KG1 (cell line): Measurements from ENCODE around the gene EBF3.
A peak's percentile ranks its signal among the peaks of the same experiment; 100 is the strongest.

Experiments used
- DNase-seq: peaks from one replicate; lab custom pipeline; 2025; lab: John Stamatoyannopoulos, UW

The EBF3 gene

DNA sequence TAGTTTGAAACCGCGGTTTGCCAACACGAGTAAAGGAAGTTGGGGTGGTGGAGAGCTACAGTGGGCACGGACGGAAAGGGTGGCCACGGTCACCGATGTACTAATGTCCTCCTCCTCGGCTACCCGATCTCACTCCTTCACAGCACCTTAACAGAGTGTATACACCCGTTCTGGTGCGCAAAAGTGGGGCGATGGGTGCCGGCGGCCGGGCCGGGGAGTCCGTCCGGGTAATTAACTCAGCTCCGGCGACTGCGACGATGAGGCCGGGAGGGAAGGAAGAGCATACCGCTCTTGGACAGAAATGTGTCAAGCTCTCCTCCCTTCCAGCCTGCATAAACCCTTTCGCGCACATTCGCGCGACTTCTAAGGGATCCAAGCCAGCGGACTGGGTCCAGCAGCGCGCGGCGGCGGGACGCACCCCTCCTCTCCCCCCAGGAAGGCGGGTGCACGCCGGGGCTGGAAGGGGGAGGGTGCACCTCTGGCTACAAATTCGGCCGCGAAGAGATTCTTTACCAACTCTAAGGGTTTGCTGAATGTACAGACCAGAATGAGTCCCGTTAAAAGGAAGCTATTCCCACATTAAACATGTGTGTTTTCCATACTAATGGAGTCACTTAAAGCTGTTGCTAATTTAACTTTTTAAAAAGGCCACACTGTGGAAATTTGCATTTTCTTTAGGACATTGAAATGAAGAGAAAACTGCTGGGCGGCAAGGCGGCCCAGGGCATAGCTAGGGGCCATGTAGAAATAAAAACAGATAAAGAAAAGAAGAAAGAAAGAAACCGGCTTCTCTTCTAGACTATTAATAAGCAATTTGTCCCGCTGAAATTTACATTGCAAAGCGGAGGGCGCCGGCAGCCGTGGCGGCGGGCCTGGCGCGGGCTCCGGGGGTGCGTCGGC, 6.6 kb upstream of the EBF3 start:
- DNase-seq, result no peak

DNA sequence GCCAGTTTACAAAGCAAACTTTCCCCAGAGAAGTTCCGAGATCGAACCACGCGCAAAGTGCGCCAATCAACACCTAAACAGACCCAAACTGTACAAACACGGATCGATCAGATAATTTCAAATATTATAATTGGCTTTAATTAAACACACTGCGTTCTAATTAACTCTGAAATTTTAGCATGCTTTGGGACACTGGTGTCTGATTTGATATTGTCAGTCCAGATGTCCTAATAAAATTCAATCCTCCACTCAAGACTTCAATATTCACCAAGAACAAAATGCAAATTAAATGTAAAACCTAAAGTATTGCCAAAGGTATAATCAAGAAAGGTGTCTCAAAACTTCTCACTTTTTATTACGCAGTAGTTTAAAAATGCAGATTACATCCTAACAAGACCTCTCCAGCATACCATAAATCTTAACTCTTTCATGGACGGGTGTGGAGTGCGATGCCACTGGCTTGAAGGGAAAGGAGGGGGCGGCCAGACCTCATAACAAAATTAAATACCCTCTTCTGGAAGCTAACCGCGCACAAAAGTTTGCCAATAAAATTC, 5.9 kb upstream of the EBF3 start:
- DNase-seq, result no peak

DNA sequence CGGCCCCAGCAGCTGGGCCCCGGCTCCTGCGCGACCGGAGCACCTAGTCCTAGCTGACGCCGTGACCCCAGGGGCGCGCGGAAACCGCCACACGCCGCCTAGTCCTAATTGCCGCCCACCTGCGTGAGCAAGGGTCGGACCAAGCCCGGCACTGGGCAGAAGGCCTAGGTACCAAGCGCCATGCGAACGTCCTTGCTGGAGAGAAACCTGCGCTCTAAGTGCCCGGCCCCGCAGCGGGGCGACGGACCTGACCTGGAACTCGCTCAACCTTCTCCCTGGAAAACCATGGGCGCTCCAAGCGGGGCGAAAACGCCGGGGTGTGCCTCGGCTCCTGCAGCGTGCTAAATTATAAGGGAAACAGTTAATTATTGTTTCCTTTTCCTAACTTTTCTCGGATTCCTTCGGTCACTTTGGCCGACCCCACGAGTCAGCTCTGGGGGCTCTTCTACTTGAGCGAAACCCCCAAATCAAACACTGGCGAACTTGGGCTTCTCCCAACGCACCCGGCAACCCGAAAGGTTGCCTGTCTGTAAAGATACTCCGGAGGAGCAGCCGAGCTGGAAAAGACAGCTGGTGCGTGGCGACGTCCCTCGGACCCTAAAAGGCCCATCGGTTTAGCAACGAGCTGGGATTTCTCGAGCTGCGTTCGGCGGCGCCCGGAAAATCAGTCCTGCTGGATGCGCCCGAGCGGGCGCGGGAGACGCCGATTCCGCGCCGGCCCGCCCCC, 5.3 kb upstream of the EBF3 start:
- no peak for DNase-seq

DNA sequence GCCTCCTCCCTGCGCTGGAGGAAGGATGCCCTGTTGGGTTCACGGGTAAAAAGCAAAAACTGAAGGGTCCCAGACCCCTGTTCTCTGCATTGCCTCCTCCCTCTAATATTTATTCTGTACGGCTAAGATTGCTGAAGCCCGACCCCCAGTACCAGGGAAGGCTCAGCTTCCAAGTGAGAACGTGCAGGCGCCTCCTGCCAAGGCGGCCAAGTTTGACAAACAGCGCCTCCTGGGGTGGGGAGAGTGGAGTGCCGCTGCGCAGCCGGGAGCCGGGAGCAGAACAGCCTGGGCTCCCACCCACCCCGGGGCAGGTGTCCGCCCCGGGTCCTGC, 4.7 kb upstream of the EBF3 start:
- DNase-seq, result peak; percentile 23

DNA sequence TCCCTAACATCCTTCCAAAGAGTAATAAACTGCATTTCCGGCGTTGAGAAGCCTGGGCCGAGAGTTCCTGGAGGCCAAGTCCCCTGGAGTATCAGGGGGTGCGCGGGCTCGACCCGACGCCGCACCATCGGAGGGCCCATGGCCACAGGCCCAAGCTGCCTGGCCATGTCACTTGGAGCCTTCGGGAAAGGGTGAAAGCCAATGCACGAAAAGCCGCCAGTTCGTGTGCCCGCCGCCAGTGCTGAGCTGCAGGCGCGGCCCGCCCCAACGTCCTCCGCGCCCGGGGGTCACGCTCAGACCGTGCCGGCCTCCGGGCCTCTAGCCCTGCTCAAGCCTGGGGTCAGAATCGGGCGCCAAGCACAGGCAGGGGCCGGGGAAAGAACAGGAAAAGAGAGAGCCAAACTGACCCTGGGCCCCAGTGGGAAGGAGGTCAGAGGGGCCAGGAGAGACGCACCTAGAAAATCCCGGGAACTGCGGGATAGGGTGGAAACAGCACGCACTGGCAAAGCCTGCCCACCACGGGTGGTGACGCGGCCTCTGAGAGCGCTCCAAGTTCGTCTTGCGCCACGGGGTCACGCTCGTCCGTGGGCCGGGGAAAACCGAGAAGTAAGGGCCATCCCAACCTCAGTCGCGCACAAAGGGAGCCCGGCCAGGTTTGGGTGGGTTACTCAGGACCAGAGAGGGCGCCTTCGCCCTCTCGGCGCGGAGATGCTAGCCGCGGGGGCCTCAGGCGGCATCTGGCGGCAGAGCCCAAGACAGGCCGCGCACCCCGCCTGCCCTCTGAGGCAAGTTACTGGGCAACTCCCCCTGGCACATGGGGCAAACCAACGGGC, 4.2 kb upstream of the EBF3 start:
- DNase-seq, result no peak

DNA sequence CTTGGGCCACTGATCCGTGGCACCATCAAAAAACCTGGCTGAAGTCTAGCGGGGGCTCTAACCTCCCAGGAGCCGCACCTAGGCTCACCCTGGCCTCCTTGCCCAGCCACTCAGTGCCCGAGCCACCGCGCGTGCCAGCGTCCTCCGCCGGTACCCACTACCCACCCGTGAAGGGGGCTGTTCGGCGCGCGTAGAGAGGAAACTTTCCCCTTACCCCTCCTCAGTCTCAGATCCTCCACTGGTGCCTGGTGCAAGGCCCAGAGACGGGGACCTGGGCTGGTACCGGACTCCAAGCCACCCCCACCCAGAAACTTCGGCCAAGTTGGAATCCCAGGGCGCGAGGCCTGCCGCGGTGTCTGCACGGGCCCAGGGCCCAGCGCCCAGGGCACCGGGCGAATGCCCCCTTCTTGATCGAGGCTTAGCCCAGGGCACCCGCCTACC, 3.5 kb upstream of the EBF3 start:
- no peak for DNase-seq

DNA sequence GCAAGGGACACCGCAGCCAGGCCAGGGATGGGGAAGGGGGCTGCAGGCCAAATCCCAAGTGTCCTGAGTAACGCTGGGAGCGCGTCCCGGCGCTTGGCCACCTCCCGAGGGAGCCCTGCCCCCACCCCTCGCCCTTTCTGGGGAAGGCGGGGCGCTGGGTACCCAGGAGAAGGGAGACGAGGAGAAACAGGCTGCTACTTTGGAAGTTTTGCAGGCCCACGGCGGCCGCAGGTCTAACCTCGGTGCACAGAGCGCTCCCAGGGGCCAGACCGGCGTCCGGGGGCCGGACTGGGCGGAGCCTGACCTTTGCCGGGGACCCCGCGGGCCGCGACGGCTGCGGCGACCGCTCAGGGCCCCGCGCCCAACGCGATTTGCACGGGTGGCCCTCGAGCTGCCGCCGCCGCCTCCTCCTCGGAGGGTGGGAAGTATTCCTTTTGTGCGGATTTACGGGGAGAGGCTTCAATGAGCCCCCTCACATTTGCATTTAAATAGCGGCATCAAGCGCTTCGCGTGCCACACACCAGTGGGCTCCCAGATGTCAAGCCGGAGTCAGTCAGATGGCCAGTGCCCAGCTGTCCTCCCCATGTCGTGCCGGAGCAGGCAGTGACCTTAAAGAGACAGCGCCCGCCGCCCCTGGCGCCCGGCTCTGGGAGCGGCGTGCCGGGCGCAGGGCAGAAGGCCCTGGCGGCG, 3.0 kb upstream of the EBF3 start:
- DNase-seq, result no peak

DNA sequence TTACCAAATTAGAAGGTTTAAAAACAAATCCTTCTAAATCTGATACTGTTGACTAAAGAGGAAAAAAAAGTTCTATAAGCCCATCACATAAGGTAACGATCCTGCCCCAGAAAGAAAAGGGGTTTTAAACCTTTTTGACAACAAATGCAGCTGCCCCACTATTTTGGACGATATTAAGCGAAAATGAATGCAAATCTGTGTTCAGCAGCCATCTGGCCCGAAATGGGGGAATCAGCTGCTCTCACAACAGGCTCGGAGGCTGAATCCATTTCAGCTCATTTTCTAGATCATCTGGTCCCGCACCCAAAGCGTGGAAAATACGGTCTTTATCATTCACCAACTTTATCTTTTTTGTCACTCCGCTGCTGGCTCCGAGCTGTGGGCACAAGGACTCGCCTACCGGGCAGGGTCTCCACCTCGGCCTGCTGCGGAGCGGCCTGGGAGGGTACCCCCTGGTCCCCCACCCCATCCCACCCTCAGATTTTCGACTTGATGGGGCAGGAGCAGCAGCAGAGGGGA, 2.4 kb upstream of the EBF3 start:
- DNase-seq, result no peak

DNA sequence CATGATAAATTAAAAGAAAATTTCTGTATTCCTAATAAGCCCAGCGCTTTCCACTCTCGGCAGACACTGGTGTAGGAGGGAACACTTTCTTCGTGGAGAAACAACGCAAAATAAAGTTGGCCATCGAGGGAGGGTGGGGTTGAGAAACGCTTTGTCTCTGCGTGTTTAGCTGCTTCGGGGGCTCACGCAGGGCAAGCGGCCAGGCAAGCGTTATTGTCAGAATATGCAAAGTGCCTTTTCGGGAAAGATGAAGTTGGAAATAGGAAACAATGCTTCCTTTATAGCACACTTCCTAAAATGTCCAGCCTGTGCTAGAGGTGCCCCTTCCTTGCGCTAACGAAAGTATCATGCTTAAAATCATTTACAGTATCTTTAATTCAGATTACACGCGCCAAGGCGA, 1.9 kb upstream of the EBF3 start:
- no peak for DNase-seq

DNA sequence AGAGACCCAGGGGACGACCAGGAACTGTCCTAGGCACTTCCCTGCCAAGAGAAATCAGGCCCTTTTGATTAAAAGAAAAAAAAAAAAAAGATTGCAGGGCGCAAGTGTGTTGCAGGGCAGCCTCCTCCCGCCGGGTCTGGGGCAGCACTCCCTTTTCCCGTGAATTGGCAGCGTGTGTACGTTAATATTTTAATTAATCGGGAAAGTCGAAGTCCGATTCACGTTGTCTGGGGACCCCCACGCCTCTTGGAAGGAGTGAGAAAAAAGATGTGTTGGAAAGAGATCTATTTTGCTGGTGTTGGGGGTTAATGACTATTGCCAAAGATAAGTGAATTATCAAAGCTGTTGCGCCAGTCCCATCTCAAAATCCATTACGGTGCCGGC, 1.3 kb upstream of the EBF3 start:
- no peak for DNase-seq

DNA sequence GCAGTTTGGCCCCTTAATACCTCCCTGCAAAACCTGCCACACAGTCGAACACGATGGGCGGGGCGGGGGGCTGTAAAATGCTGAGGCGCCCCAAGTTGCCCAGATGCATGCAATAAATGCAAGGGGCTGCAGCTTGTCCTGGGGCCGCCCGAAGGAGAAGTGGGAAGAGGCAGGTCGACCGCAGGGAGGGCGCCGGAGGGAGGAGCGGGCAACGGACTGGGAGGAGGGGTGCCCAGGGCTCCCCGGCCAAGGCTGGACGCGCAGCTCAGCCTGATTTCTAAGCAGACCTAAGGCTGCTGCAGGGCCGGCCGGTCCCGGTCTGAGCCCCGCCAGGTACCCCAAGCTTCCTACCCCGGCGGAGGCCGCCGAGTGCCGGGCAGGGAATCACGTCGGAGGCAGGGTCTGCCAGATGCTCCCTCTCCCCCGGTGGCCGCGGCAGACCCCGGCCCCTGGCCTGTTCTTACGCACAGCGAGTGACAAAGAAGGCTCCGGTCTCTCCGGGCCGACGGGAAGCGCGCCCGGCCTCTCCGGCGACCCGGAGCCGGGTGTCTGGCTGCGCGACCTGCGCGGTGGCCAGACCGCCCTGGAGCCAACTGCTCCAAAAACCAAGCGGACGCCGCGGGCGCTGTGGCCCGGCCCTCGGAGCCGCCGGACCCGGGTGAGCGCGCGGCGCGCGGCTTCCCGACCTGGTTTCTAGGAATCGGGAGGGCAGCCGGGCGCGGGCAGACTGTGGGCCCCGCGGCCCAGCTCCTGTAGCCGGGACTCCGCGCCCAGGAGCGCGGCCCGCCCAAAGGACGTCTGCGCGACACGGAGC, 744 bp upstream of the EBF3 start:
- no peak for DNase-seq

DNA sequence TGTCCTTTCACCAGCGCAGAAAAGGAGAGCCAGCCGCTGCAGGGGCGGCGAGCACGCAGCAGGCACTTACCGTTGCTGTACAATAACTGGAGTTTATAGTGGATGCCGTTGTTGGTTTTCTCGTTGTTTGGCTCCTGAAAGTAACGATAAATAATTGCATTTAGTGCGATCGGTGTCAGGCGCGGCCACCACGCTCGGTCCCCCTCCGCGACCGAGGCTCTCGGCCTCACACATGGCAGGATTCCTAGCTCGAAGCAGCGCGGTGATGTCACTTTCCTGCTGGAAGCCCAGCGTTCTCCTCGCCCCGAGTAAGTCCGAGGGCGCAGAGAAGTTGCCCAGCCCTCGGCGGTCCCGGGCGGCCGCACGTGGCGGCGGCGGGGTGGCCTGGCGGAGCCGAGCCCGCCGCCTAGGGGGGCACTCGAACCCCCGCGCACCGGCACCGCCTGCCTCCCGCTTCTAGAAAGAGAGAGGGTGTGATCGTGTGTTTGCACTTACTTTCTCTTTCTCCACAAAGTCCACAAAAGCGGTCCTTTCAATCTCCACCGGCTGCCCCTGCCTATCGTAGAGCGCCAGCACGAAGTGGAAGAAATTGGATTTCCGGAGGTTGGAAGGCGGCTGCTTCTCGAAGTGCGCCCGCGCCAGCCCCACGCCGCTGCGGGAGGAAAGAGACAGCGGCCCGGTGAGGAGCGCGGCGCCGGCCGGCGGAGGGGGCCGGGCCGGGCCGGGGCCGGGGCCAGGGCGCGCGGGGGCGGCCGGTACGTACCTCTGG, 1.0 kb downstream of the EBF3 start:
- DNase-seq, result no peak

DNA sequence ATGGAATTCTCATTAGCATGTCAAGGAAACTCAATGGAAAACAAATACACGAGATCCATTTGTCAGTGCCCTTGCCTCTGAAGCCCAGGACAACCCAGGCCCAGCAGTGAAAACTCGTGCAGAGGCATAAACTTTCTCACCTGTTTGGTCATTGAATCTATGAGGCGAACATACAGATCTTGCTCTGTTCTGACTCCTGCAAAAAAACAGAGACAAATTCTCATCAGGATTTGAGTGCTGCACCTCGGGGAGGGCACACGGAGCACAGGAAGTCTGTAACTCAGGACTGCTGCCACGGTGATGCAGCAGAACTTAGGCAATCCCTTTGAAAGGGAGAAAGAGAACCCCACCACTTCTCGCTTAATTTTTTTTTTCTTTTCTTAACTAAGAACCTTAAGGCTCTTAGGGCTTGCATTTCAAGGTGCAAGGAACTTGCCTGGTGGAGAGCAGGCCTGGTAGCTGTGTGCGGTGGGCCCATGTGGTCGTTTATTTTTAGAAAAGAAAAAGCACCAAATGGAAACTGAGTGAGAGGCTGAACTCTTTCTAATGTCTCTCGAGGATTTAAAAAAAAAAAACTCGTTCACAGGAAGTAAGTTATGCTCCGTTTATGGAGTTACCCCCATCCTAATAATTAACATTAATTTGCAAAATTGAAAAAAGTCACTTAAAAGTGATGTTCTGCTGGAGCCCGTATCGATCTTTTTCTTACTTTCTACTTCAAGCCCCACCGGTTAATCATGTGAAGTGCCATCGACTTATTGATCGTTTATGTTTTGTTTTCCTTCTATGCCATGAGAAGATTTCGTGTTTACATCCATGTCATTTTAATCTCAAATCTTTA, 1.8 kb downstream of the EBF3 start:
- no peak for DNase-seq

DNA sequence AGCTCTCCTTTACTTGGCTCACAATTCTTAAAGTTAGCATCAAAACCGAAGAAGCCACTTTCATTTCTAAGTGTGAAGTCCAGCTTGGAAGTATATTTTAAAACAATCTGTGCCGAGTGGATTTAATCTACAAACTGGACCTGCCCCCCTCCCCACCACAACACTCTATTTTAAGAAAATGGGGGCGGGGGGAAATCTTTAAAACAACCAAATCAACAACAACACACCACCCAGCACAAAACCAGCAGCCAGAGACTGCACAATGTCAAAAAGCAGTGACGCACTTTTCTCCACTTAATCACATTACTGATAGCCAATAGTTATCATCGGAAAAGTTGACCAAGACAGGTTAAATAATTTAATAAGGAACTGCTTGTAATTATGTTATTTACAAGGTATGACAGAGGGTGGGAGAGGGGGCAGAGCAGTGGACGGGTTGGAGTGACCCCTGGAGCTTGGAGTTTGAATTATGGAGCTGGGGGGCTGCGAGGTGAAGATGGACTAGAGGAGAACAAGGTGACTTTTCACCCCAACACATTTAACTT, 2.8 kb downstream of the EBF3 start:
- DNase-seq, result no peak

DNA sequence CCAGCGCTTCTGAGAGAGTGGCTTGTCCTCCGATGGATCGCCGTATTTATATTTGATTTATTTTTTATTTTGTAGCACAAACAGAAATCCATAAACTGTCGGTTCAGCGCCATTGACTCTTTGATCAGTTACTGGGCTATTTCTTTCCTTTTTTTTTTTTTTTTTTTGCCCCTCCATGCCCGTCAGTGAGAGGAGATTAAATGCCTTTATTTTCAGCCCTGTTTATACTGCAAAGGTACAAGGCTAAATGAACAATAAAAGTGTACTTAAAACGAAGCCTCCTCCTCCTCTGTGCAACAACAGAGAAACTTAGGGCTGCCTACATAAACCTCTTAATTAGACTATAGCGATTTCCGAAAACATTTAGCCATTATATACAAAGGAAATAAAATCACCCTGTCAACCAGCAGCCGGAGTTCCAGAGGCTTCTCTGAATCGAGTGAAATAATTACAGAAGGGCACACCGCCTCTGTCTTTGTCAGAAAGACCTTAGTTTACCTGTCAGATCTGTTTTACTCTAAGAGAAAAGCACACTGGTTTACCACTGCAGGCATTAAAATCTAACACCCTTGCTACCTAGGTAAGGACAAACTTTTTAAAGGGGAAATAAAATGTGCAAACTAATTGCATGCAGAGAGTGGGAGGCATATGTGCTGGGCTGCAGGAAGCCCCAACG, 3.5 kb downstream of the EBF3 start:
- no peak for DNase-seq

DNA sequence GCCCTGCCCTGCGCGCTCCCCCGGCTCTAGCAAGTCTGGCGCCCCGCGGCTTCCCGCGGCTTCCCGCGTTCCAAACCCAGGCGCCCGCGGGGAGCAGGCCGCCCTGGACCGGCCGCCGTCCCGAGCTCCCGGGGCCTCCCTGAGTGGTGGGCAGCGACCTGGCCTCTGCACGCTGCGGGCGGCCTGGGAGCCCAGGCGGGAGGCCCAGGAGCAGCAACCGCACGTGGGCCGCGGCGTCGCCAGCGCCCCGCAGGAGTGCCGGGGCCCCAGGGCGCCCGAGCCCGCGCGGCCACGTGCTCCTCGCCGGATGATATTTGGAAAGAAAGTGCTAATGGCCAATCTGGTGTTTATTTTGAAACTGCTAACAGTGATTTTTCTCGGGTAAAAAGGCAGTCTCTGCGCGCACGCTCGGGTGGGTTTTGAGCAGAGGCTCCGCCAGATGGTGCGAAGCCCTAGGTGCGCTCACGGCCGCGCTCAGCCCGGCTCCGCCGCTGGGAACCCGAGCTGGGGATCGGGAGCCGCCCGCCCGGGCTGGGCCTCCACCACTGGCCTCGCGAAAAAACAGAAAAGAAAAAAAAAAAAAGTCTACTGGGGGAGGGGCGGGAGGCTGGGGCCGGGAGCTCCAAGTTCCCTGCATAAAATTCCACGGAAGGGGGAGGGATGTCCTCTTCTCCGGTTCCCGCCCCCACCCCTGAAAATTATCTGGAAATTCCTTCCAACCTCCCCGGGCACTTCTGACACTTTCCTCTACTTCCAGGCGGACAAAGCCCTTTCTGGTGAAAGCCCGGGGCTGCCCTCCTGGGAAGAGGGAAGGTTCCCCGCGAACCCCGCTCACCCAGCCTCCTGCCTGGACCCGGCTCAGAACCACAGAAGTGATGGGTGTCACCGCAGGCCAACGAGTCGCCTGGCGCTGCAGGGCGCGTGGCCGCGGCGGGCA, 4.3 kb downstream of the EBF3 start:
- no peak for DNase-seq
